WTC11 (cell line): Measurements from ENCODE around the gene CELSR1. TPM values are rescaled to one million over a fixed set of nuclear protein-coding genes. Genes with fewer than 3 reads are reported as not detected.

Experiments
- ATAC-seq: fragments of 200-7000 bp; cut with Tn5 transposase; 2 replicates; pipeline ENCODE4 v1.10.0; 2021; ENCODE audit warnings: mild to moderate bottlenecking, moderate library complexity
- CTCF ChIA-PET: fragments of 300-600 bp; sonication (Branson Sonifier 250); formaldehyde crosslinking; loops from one replicate; lab custom pipeline; 2021; ENCODE audit warnings: antibody characterized with exemption; lab: Charles Lee
- POLR2A ChIA-PET: fragments of 350-600 bp; sonication (Branson Sonifier 250); formaldehyde crosslinking; loops from one replicate; lab custom pipeline; 2021; ENCODE audit warnings: antibody characterized with exemption; lab: Charles Lee
- DNase-seq: peaks from one replicate; pipeline ENCODE4 v3.0.0; 2021; ENCODE audit warnings: low spot score
- H3K27ac Mint-ChIP-seq: 2 replicates; pipeline ENCODE4 v1.8.0; 2021; ENCODE audit warnings: mixed read lengths
- H3K27me3 Mint-ChIP-seq: 2 replicates; pipeline ENCODE4 v1.8.0; 2021; ENCODE audit warnings: low read depth, mild to moderate bottlenecking, moderate library complexity, mixed read lengths
- H3K36me3 Mint-ChIP-seq: 2 replicates; pipeline ENCODE4 v1.8.0; 2021; ENCODE audit warnings: mixed read lengths
- H3K4me1 Mint-ChIP-seq: 2 replicates; pipeline ENCODE4 v1.8.0; 2022; ENCODE audit warnings: mixed read lengths
- H3K4me3 Mint-ChIP-seq: 2 replicates; pipeline ENCODE4 v1.8.0; 2021; ENCODE audit warnings: mild to moderate bottlenecking, moderate library complexity, mixed read lengths
- H3K9me3 Mint-ChIP-seq: 2 replicates; pipeline ENCODE4 v1.8.0; 2021; ENCODE audit warnings: mixed read lengths
- ATF1 ChIP-seq: sonication (generic); formaldehyde crosslinking; IDR thresholded peaks from 2 replicates; pipeline ENCODE4 v1.8.1; 2023; ENCODE audit warnings: mild to moderate bottlenecking, moderate library complexity, missing genetic modification reagents
- CBFB ChIP-seq: sonication (generic); formaldehyde crosslinking; IDR thresholded peaks from 2 replicates; pipeline ENCODE4 v1.8.1; 2022; ENCODE audit warnings: mild to moderate bottlenecking, low read depth, missing genetic modification reagents
- E2F4 ChIP-seq: sonication (generic); formaldehyde crosslinking; IDR thresholded peaks from 2 replicates; pipeline ENCODE4 v1.8.1; 2022; ENCODE audit warnings: low read depth, mild to moderate bottlenecking, moderate library complexity, missing genetic modification reagents, borderline replicate concordance
- ELF4 ChIP-seq: sonication (generic); formaldehyde crosslinking; IDR thresholded peaks from 2 replicates; pipeline ENCODE4 v1.8.1; 2022; ENCODE audit warnings: low read depth, mild to moderate bottlenecking, moderate library complexity, missing genetic modification reagents
- FOXK1 ChIP-seq: sonication (generic); formaldehyde crosslinking; IDR thresholded peaks from 2 replicates; pipeline ENCODE4 v1.8.0; 2022; ENCODE audit warnings: mild to moderate bottlenecking, moderate library complexity, missing genetic modification reagents
- HMGA2 ChIP-seq: fragments of 250-450 bp; sonication (Bioruptor Pico); IDR thresholded peaks from 2 replicates; pipeline ENCODE4 v1.4.0; 2021; ENCODE audit warnings: mild to moderate bottlenecking, moderate library complexity
- MAX ChIP-seq: sonication (generic); formaldehyde crosslinking; IDR thresholded peaks from 2 replicates; pipeline ENCODE4 v1.8.0; 2022; ENCODE audit warnings: mild to moderate bottlenecking, missing genetic modification reagents
- MXD4 ChIP-seq: fragments of 250-450 bp; sonication (Bioruptor Pico); IDR thresholded peaks from 2 replicates; pipeline ENCODE4 v1.8.0; 2021; ENCODE audit warnings: mild to moderate bottlenecking, moderate library complexity, borderline replicate concordance
- MYBL2 ChIP-seq: sonication (generic); formaldehyde crosslinking; IDR thresholded peaks from 2 replicates; pipeline ENCODE4 v1.8.1; 2023; ENCODE audit warnings: mild to moderate bottlenecking, moderate library complexity, missing genetic modification reagents
- NFATC4 ChIP-seq: fragments of 250-450 bp; sonication (Bioruptor Pico); IDR thresholded peaks from 2 replicates; pipeline ENCODE4 v1.9.0; 2021; ENCODE audit warnings: mild to moderate bottlenecking
- RELA ChIP-seq: sonication (generic); formaldehyde crosslinking; IDR thresholded peaks from 2 replicates; pipeline ENCODE4 v1.8.1; 2022; ENCODE audit warnings: missing genetic modification reagents, mild to moderate bottlenecking, borderline replicate concordance
- SOX15 ChIP-seq: fragments of 250-450 bp; sonication (Bioruptor Pico); IDR thresholded peaks from 2 replicates; pipeline ENCODE4 v1.9.0; 2021; ENCODE audit warnings: mild to moderate bottlenecking
- TP53 ChIP-seq: sonication (generic); formaldehyde crosslinking; IDR thresholded peaks from 2 replicates; pipeline ENCODE4 v1.8.1; 2023; ENCODE audit warnings: mild to moderate bottlenecking, missing genetic modification reagents
- ZMAT4 ChIP-seq: fragments of 250-450 bp; sonication (Bioruptor Pico); IDR thresholded peaks from 2 replicates; pipeline ENCODE4 v1.9.0; 2021; ENCODE audit warnings: mild to moderate bottlenecking
- ZNF138 ChIP-seq: sonication (generic); formaldehyde crosslinking; conservative IDR thresholded peaks from 2 replicates; pipeline ENCODE4 v1.8.1; 2022; ENCODE audit warnings: mild to moderate bottlenecking, moderate library complexity, missing genetic modification reagents
- ZNF281 ChIP-seq: sonication (generic); formaldehyde crosslinking; IDR thresholded peaks from 2 replicates; pipeline ENCODE4 v1.8.0; 2023; ENCODE audit warnings: mild to moderate bottlenecking, missing genetic modification reagents
- ZNF416 ChIP-seq: fragments of 250-450 bp; sonication (Bioruptor Pico); IDR thresholded peaks from 2 replicates; pipeline ENCODE4 v1.9.0; 2021; ENCODE audit warnings: mild to moderate bottlenecking, inconsistent platforms
- ZNF671 ChIP-seq: fragments of 250-450 bp; sonication (Bioruptor Pico); IDR thresholded peaks from 2 replicates; pipeline ENCODE4 v1.8.0; 2021; ENCODE audit warnings: mild to moderate bottlenecking
- total RNA-seq: library from RNA; stranded (reverse); gene quantifications from 3 replicates; pipeline ENCODE4 v1.2.3, GENCODE V29; 2021
- TF ChIP-seq, protein P1 (sequence below): fragments of 250-450 bp; sonication (Bioruptor Pico); IDR thresholded peaks from 2 replicates; pipeline ENCODE4 v1.9.0; 2021; ENCODE audit warnings: moderate library complexity, mild to moderate bottlenecking, inconsistent platforms, borderline replicate concordance
- TF ChIP-seq, protein P2 (sequence below): sonication (generic); formaldehyde crosslinking; IDR thresholded peaks from 2 replicates; pipeline ENCODE4 v1.8.1; 2023; ENCODE audit warnings: mild to moderate bottlenecking, missing genetic modification reagents, borderline replicate concordance

The CELSR1 gene
- total RNA-seq, 1 experiment from 2014 or later = 16.8 TPM

- ATAC-seq = no peak
Measured at GRCh38 chr22:46326066-46326680, 211.2 kb downstream of the CELSR1 start.

DNA sequence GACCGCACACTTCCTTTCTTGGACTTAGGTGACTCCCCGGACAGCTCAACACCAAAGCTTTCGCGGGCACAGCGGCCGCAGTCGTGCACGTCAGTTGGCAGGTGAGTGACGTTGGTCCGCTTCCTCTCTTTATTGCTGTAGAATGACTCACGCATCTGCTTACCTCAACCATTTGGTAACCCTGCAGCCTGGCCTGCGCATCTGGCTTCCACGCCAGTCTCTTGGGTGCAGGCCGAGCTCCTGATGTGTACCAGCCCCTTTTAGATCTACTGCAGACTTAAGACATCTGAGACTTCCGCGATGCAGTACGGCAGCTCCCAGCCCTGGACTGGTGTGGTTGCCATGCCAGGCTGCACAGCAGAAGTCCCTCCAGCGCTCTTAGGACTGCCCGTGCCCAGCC is 214.3 kb downstream of the CELSR1 start:
- CTCF ChIA-PET = no interaction called here
- H3K27ac Mint-ChIP-seq = no peak overlapping the region
- H3K4me3 Mint-ChIP-seq = no peak overlapping the region

More at GRCh38 chr22:46326066-46326680, 211.2 kb downstream of the CELSR1 start:
- TF ChIP-seq SOX15 (CRISPR knock-in tag) = no peak
- TF ChIP-seq NFATC4 = no peak
- no peak for TF ChIP-seq ZNF138
- no peak for TF ChIP-seq RELA
- no peak for TF ChIP-seq ZNF281 (CRISPR knock-in tag)
- TF ChIP-seq MAX (CRISPR knock-in tag) = no peak
- no peak for TF ChIP-seq ZMAT4 (CRISPR knock-in tag)
- TF ChIP-seq ZNF671 (CRISPR knock-in tag) = no peak
- TF ChIP-seq MXD4 (CRISPR knock-in tag) = no peak
- no peak for TF ChIP-seq MYBL2 (CRISPR knock-in tag)
- no peak for TF ChIP-seq TP53 (CRISPR knock-in tag)
- no peak for TF ChIP-seq FOXK1 (CRISPR knock-in tag)
- POLR2A ChIA-PET = no interaction called here
- Mint-ChIP-seq H3K4me3 (no peak overlapping the region), H3K4me1 (no peaks in the 10 kb centered on the region), H3K27me3 (no peaks in the 10 kb centered on the region), H3K27ac (no peak overlapping the region), H3K9me3 (no peaks in the 10 kb centered on the region), H3K36me3 (peaks cover 50% of the 10 kb centered on the region)
- CTCF ChIA-PET = interaction anchor here (1.3 kb wide), 1 partner anchor 207 kb away, joined by 3 read pairs; no protein-coding TSS in a partner anchor
- DNase-seq = no peak

GRCh38 chr22:46322711-46323110 is 214.7 kb downstream of the CELSR1 start:
- no peaks in the 10 kb centered on the region for H3K27me3 Mint-ChIP-seq
- H3K4me3 Mint-ChIP-seq = no peak overlapping the region
- H3K27ac Mint-ChIP-seq = no peak overlapping the region
- peaks cover 55% of the 10 kb centered on the region for H3K36me3 Mint-ChIP-seq
- H3K4me1 Mint-ChIP-seq = no peaks in the 10 kb centered on the region
- ChIA-PET POLR2A (no interaction called here), CTCF (no interaction called here)
- TF ChIP-seq E2F4 (CRISPR knock-in tag) (no peak), ATF1 (CRISPR knock-in tag) (no peak), HMGA2 (CRISPR knock-in tag) (no peak), NFATC4 (no peak), ELF4 (no peak), MYBL2 (CRISPR knock-in tag) (no peak)
- TF ChIP-seq, protein P1, sequence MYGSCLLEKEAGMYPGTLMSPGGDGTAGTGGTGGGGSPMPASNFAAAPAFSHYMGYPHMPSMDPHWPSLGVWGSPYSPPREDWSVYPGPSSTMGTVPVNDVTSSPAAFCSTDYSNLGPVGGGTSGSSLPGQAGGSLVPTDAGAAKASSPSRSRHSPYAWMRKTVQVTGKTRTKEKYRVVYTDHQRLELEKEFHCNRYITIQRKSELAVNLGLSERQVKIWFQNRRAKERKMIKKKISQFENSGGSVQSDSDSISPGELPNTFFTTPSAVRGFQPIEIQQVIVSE = no peak
- TF ChIP-seq, protein P2, sequence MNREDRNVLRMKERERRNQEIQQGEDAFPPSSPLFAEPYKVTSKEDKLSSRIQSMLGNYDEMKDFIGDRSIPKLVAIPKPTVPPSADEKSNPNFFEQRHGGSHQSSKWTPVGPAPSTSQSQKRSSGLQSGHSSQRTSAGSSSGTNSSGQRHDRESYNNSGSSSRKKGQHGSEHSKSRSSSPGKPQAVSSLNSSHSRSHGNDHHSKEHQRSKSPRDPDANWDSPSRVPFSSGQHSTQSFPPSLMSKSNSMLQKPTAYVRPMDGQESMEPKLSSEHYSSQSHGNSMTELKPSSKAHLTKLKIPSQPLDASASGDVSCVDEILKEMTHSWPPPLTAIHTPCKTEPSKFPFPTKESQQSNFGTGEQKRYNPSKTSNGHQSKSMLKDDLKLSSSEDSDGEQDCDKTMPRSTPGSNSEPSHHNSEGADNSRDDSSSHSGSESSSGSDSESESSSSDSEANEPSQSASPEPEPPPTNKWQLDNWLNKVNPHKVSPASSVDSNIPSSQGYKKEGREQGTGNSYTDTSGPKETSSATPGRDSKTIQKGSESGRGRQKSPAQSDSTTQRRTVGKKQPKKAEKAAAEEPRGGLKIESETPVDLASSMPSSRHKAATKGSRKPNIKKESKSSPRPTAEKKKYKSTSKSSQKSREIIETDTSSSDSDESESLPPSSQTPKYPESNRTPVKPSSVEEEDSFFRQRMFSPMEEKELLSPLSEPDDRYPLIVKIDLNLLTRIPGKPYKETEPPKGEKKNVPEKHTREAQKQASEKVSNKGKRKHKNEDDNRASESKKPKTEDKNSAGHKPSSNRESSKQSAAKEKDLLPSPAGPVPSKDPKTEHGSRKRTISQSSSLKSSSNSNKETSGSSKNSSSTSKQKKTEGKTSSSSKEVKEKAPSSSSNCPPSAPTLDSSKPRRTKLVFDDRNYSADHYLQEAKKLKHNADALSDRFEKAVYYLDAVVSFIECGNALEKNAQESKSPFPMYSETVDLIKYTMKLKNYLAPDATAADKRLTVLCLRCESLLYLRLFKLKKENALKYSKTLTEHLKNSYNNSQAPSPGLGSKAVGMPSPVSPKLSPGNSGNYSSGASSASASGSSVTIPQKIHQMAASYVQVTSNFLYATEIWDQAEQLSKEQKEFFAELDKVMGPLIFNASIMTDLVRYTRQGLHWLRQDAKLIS = no peak
- ATAC-seq (no peak), DNase-seq (no peak)
- H3K9me3 Mint-ChIP-seq = no peaks in the 10 kb centered on the region

More for the DNA sequence above, 214.3 kb downstream of the CELSR1 start:
- POLR2A ChIA-PET = no interaction called here
- no peak for ATAC-seq
- DNase-seq = no peak
- Mint-ChIP-seq H3K4me1 (no peaks in the 10 kb centered on the region), H3K27me3 (no peaks in the 10 kb centered on the region), H3K9me3 (no peaks in the 10 kb centered on the region), H3K36me3 (peaks cover 53% of the 10 kb centered on the region)
- TF ChIP-seq ZNF416 (no peak), CBFB (no peak)
- TF ChIP-seq, all 79 proteins: peak for 0
